ENCODE data around the gene ARHGEF26. TPM values are rescaled to one million over a fixed set of nuclear protein-coding genes. Genes with fewer than 3 reads are reported as not detected.
A peak's percentile ranks its signal among the peaks of the same experiment; 100 is the strongest.

Gene ARHGEF26
- total RNA-seq, 1 experiment from 2014 or later, result 14.1 TPM

DNA sequence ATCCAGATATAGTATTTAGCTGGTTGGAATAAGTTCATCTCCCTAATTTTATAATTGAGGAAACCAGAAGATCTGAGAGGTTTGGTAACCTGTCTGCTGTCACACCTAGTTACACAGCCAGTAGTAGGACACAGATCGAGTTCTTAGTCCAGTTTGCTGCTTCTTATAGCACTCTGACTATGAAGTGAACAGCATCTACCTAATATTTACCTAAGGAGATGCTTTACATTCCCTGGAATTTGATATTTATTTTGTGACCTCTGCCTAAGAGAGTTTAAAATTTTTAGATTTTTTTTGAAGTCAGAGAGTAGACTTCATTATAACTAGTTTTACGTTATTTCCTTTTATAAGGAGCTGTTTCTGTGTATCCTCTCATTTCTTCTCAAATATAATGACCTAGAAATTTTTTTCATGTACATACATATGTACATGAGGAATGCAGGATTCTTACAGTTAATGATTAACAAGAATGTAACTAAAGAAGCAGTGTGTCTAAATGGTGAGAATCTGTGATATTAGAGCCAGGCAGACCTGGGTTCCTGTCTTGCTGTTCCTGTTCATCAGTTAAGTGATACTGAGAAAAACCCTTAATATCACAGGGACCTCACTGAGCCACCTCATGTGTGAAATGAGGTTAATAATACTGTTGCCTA is 4.3 kb downstream of the ARHGEF26 start (continued):
- TF ChIP-seq FOXJ3 (CRISPR knock-in tag; IDR thresholded peaks at IDR 0.05; ENCODE audit: borderline replicate concordance), result no peak
- TF ChIP-seq TEAD4 (CRISPR knock-in tag; IDR thresholded peaks at IDR 0.05), result no peak
- no peak for TF ChIP-seq NFE2L1 (CRISPR knock-in tag; IDR thresholded peaks at IDR 0.05)
- no peak for TF ChIP-seq TP53 (CRISPR knock-in tag; IDR thresholded peaks at IDR 0.05)

GRCh38 chr3:154126651-154127050 is 5.5 kb downstream of the ARHGEF26 start:
- no peak for DNase-seq (ENCODE audit: low spot score)
- ChIA-PET CTCF (no interaction called here), POLR2A (no interaction called here)
- Mint-ChIP-seq H3K4me1 (peaks cover 38% of the 10 kb centered on the region), H3K27me3 (ENCODE audit: low read depth) (peaks cover 17% of the 10 kb centered on the region), H3K4me3 (no peak overlapping the region), H3K9me3 (no peaks in the 10 kb centered on the region), H3K36me3 (peaks cover 31% of the 10 kb centered on the region), H3K27ac (no peak overlapping the region)
- ATAC-seq, result no peak
- TF ChIP-seq ZNF512 (CRISPR knock-in tag; IDR thresholded peaks at IDR 0.05; ENCODE audit: borderline replicate concordance) (no peak), CREB1 (CRISPR knock-in tag; IDR thresholded peaks at IDR 0.05) (no peak), ZNF416 (CRISPR knock-in tag; IDR thresholded peaks at IDR 0.05) (no peak), ZNF138 (CRISPR knock-in tag; conservative IDR thresholded peaks at IDR 0.05) (no peak), JAZF1 (CRISPR knock-in tag; IDR thresholded peaks at IDR 0.05) (no peak), ZBTB21 (CRISPR knock-in tag; IDR thresholded peaks at IDR 0.05; ENCODE audit: borderline replicate concordance) (no peak), NFE2L1 (CRISPR knock-in tag; IDR thresholded peaks at IDR 0.05) (no peak), EMX1 (CRISPR knock-in tag; IDR thresholded peaks at IDR 0.05) (no peak), SMAD4 (CRISPR knock-in tag; IDR thresholded peaks at IDR 0.05) (no peak), ZNF219 (CRISPR knock-in tag; IDR thresholded peaks at IDR 0.05; ENCODE audit: borderline replicate concordance) (no peak), USF1 (CRISPR knock-in tag; IDR thresholded peaks at IDR 0.05) (no peak), ZBTB43 (CRISPR knock-in tag; IDR thresholded peaks at IDR 0.05) (no peak), NFATC4 (CRISPR knock-in tag; IDR thresholded peaks at IDR 0.05) (no peak)
- TF ChIP-seq, protein P1, sequence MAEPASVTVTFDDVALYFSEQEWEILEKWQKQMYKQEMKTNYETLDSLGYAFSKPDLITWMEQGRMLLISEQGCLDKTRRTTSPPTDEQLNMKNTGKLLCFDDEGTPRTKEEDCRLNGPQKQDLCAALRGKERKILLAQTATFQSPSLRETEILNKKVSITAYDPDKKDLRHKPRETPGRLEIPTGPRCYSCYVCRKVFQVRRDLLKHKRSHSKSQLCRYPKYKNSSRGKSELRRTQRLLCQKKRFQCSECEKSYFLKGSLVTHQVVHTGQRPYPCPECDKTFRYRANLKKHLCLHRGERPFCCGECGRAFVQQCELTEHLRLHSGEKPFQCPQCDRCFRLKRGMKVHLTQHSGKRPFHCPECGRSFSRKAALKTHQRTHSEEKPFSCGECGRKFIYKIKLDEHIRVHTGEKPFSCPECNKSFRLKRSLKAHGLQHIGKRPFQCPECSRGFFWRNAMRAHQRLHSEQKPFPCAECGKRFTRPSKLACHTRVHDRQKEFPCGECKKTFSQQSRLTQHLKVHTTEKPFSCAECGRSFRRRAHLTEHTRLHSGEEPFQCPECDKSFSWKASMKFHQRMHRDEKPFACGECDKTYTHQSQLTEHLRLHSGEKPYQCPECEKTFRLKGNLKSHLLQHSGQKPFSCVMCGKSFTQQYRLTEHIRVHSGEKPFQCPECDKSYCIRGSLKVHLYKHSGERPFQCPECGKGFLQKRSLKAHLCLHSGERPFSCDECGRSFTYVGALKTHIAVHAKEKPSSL (CRISPR knock-in tag; conservative IDR thresholded peaks at IDR 0.05), result no peak

GRCh38 chr3:154129625-154130024 is 8.4 kb downstream of the ARHGEF26 start:
- Mint-ChIP-seq H3K4me3 (no peak overlapping the region), H3K27me3 (ENCODE audit: low read depth) (no peaks in the 10 kb centered on the region), H3K4me1 (peaks cover 39% of the 10 kb centered on the region), H3K27ac (peak overlapping the region; percentile 34; the same call in 1 of the 2 replicates), H3K9me3 (no peaks in the 10 kb centered on the region), H3K36me3 (peaks cover 31% of the 10 kb centered on the region)
- ATAC-seq, result no peak
- ChIA-PET POLR2A (interaction anchor here (0.7 kb wide), 1 partner anchor 9 kb away, joined by 4 read pairs; no protein-coding TSS in a partner anchor), CTCF (no interaction called here)
- DNase-seq (ENCODE audit: low spot score), result no peak
- TF ChIP-seq ESRRA (CRISPR knock-in tag; IDR thresholded peaks at IDR 0.05; ENCODE audit: borderline replicate concordance) (no peak), NFYB (CRISPR knock-in tag; conservative IDR thresholded peaks at IDR 0.05; ENCODE audit: low read depth) (no peak), NFE2L1 (CRISPR knock-in tag; IDR thresholded peaks at IDR 0.05) (no peak), JAZF1 (CRISPR knock-in tag; IDR thresholded peaks at IDR 0.05) (no peak)
- TF ChIP-seq, protein P2, sequence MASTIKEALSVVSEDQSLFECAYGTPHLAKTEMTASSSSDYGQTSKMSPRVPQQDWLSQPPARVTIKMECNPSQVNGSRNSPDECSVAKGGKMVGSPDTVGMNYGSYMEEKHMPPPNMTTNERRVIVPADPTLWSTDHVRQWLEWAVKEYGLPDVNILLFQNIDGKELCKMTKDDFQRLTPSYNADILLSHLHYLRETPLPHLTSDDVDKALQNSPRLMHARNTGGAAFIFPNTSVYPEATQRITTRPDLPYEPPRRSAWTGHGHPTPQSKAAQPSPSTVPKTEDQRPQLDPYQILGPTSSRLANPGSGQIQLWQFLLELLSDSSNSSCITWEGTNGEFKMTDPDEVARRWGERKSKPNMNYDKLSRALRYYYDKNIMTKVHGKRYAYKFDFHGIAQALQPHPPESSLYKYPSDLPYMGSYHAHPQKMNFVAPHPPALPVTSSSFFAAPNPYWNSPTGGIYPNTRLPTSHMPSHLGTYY (CRISPR knock-in tag; IDR thresholded peaks at IDR 0.05), result no peak
- TF ChIP-seq, protein P3, sequence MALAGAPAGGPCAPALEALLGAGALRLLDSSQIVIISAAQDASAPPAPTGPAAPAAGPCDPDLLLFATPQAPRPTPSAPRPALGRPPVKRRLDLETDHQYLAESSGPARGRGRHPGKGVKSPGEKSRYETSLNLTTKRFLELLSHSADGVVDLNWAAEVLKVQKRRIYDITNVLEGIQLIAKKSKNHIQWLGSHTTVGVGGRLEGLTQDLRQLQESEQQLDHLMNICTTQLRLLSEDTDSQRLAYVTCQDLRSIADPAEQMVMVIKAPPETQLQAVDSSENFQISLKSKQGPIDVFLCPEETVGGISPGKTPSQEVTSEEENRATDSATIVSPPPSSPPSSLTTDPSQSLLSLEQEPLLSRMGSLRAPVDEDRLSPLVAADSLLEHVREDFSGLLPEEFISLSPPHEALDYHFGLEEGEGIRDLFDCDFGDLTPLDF (CRISPR knock-in tag; IDR thresholded peaks at IDR 0.05), result no peak
- TF ChIP-seq, protein P4, sequence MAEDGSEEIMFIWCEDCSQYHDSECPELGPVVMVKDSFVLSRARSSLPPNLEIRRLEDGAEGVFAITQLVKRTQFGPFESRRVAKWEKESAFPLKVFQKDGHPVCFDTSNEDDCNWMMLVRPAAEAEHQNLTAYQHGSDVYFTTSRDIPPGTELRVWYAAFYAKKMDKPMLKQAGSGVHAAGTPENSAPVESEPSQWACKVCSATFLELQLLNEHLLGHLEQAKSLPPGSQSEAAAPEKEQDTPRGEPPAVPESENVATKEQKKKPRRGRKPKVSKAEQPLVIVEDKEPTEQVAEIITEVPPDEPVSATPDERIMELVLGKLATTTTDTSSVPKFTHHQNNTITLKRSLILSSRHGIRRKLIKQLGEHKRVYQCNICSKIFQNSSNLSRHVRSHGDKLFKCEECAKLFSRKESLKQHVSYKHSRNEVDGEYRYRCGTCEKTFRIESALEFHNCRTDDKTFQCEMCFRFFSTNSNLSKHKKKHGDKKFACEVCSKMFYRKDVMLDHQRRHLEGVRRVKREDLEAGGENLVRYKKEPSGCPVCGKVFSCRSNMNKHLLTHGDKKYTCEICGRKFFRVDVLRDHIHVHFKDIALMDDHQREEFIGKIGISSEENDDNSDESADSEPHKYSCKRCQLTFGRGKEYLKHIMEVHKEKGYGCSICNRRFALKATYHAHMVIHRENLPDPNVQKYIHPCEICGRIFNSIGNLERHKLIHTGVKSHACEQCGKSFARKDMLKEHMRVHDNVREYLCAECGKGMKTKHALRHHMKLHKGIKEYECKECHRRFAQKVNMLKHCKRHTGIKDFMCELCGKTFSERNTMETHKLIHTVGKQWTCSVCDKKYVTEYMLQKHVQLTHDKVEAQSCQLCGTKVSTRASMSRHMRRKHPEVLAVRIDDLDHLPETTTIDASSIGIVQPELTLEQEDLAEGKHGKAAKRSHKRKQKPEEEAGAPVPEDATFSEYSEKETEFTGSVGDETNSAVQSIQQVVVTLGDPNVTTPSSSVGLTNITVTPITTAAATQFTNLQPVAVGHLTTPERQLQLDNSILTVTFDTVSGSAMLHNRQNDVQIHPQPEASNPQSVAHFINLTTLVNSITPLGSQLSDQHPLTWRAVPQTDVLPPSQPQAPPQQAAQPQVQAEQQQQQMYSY (CRISPR knock-in tag; IDR thresholded peaks at IDR 0.05), result no peak

Measured in WTC11 (cell line).